ENCODE results near the gene C19orf67. TPM values are rescaled to one million over a fixed set of nuclear protein-coding genes. Genes with fewer than 3 reads are reported as not detected.

Gene C19orf67
- total and polyA plus RNA-seq, 2 of the 4 experiments (the other 2 are of a cell fraction), result not detected

Other genes with a start within 250 kb of the C19orf67 start
- gene NANOS3, start 208.6 kb downstream of the C19orf67 start, total RNA-seq (2012; rRNA removed), result not detected in 2 replicates
- 0.63 and 0.85 TPM in 2 replicates for gene NANOS3, start 208.6 kb downstream of the C19orf67 start, polyA plus RNA-seq (2012; rRNA removed)
- 0.18 and 0.28 TPM in 2 replicates for gene BRME1, start 179.7 kb downstream of the C19orf67 start, total RNA-seq (2012; rRNA removed)
- 0.38 and 0.56 TPM in 2 replicates for gene BRME1, start 179.7 kb downstream of the C19orf67 start, polyA plus RNA-seq (2012; rRNA removed)
- gene CC2D1A, start 179.6 kb downstream of the C19orf67 start, total RNA-seq (2012; rRNA removed), result 3.9 and 4.1 TPM in 2 replicates
- gene CC2D1A, start 179.6 kb downstream of the C19orf67 start, polyA plus RNA-seq (2012; rRNA removed), result 12.4 and 14.7 TPM in 2 replicates
- gene PODNL1, start 147.4 kb downstream of the C19orf67 start, total RNA-seq (2012; rRNA removed), result under 0.01 TPM in 2 replicates
- gene PODNL1, start 147.4 kb downstream of the C19orf67 start, polyA plus RNA-seq (2012; rRNA removed), result 2.3 and 2.4 TPM in 2 replicates
- gene DCAF15, start 133.3 kb downstream of the C19orf67 start, total RNA-seq (2012; rRNA removed), result 6.8 and 7.5 TPM in 2 replicates
- 31.0 and 31.9 TPM in 2 replicates for gene DCAF15, start 133.3 kb downstream of the C19orf67 start, polyA plus RNA-seq (2012; rRNA removed)
- 0.36 and 0.83 TPM in 2 replicates for gene RFX1, start 79.5 kb downstream of the C19orf67 start, total RNA-seq (2012; rRNA removed)
- gene RFX1, start 79.5 kb downstream of the C19orf67 start, polyA plus RNA-seq (2012; rRNA removed), result 3.1 TPM in 2 replicates
- not detected in 2 replicates for gene RLN3, start 57.6 kb downstream of the C19orf67 start, total RNA-seq (2012; rRNA removed)
- not detected in 2 replicates for gene RLN3, start 57.6 kb downstream of the C19orf67 start, polyA plus RNA-seq (2012; rRNA removed)
- 2.8 and 2.9 TPM in 2 replicates for gene IL27RA, start 54.0 kb downstream of the C19orf67 start, total RNA-seq (2012; rRNA removed)
- gene IL27RA, start 54.0 kb downstream of the C19orf67 start, polyA plus RNA-seq (2012; rRNA removed), result 4.7 and 5.1 TPM in 2 replicates
- under 0.01 and 0.18 TPM in 2 replicates for gene PALM3, start 23.7 kb downstream of the C19orf67 start, total RNA-seq (2012; rRNA removed)
- gene PALM3, start 23.7 kb downstream of the C19orf67 start, polyA plus RNA-seq (2012; rRNA removed), result 0.52 and 0.84 TPM in 2 replicates
- gene MISP3, start 13.0 kb downstream of the C19orf67 start, total RNA-seq (2012; rRNA removed), result under 0.01 TPM in 2 replicates
- 0.68 and 0.86 TPM in 2 replicates for gene MISP3, start 13.0 kb downstream of the C19orf67 start, polyA plus RNA-seq (2012; rRNA removed)
- 6.5 and 7.5 TPM in 2 replicates for gene SAMD1, start 5.0 kb upstream of the C19orf67 start, total RNA-seq (2012; rRNA removed)
- gene SAMD1, start 5.0 kb upstream of the C19orf67 start, polyA plus RNA-seq (2012; rRNA removed), result 14.1 and 16.3 TPM in 2 replicates
- gene PRKACA, start 32.0 kb upstream of the C19orf67 start, total RNA-seq (2012; rRNA removed), result 18.1 TPM in 2 replicates
- 67.1 and 94.5 TPM in 2 replicates for gene PRKACA, start 32.0 kb upstream of the C19orf67 start, polyA plus RNA-seq (2012; rRNA removed)
- 10.4 and 13.1 TPM in 2 replicates for gene ASF1B, start 50.8 kb upstream of the C19orf67 start, total RNA-seq (2012; rRNA removed)
- gene ASF1B, start 50.8 kb upstream of the C19orf67 start, polyA plus RNA-seq (2012; rRNA removed), result 11.3 and 12.1 TPM in 2 replicates
- gene ADGRL1, start 120.4 kb upstream of the C19orf67 start, total RNA-seq (2012; rRNA removed), result 0.72 and 1.4 TPM in 2 replicates
- 2.2 and 2.4 TPM in 2 replicates for gene ADGRL1, start 120.4 kb upstream of the C19orf67 start, polyA plus RNA-seq (2012; rRNA removed)

Data from IMR-90 (cell line).